Hypothalamus (tissue), 51 donors: ENCODE results near the gene ARL6IP6.
"Not testable (repeated sequence)": the region's sequence is repeated elsewhere in the genome, so short reads cannot be mapped to it uniquely, and the experiment has no call there.

Experiments
- DNase-seq, 51 donors: peaks; one replicate each; lab custom pipeline; 2025; lab: John Stamatoyannopoulos, UW

Gene ARL6IP6

DNA sequence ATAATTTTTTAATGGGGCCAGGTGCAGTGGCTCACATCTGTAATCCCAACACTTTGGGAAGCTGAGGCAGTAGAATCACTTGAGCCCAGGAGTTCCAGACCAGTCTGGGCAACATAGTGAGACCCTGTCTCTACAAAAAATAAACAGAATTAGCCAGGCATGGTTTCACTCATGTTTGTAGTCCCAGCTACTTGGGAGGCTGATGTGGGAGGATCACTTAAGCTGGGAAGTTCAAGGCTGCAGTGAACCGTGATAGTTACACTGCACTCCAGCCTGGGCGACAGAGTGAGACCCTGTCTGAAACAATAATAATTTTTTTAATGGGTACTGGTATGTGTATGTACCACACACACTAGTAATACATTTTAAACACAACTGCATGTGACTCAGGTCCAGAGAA, 2.4 kb downstream of the ARL6IP6 start:
- no peak for DNase-seq

- DNase-seq: not testable (repeated sequence)
Measured at GRCh38 chr2:152722639-152723038, 4.2 kb downstream of the ARL6IP6 start.

- no peak for DNase-seq
Measured at GRCh38 chr2:152723918-152724317, 5.5 kb downstream of the ARL6IP6 start.

DNA sequence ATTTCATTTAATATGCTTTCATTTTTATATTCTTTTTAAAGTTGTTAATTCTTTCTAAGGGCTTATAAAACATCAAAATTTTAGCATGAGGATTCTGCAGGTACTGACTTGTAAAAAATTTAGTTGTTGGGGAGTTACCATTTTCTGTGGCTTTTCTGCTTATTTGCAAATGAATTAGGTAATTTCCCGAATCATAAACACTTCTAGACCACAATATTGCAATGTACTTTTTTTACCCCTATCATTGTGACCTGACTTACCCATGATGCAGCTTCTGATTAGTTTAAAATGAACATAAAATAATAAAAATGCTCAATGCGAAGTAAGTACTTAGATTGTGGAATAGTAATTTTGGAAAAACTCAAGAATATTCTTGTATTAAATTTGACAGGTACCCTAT, 11.4 kb downstream of the ARL6IP6 start:
- DNase-seq: no peak

- DNase-seq: no peak
Measured at GRCh38 chr2:152730591-152731333, 12.3 kb downstream of the ARL6IP6 start.

DNA sequence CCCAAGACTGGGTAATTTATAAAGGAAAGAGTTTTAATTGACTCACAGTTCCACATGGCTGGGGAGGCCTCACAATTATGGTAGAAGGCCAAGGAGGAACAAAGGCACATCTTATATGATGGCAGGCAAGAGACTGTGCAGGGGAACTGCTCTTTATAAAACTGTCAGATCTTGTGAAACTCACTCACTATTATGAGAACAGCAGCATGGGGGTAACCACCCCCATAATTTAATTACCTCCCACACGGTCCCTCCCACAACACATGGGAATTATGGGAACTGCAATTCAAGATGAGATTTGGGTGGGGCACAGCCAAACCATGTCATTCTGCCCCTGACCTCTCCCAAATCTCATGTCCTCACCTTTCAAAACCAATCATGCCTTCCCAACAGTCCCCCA, 19.1 kb downstream of the ARL6IP6 start:
- not testable (repeated sequence) for DNase-seq

- no peak for DNase-seq
Measured at GRCh38 chr2:152738438-152738837, 20.0 kb downstream of the ARL6IP6 start.

- DNase-seq: not testable (repeated sequence)
Measured at GRCh38 chr2:152739705-152740104, 21.3 kb downstream of the ARL6IP6 start.

- peak in 1 of 51 donors; percentile 43 for DNase-seq
Measured at GRCh38 chr2:152740743-152741328, 22.4 kb downstream of the ARL6IP6 start.

GRCh38 chr2:152743002-152743401, 24.6 kb downstream of the ARL6IP6 start:
- DNase-seq: no peak

GRCh38 chr2:152747751-152748150, 29.3 kb downstream of the ARL6IP6 start:
- not testable (repeated sequence) for DNase-seq

DNA sequence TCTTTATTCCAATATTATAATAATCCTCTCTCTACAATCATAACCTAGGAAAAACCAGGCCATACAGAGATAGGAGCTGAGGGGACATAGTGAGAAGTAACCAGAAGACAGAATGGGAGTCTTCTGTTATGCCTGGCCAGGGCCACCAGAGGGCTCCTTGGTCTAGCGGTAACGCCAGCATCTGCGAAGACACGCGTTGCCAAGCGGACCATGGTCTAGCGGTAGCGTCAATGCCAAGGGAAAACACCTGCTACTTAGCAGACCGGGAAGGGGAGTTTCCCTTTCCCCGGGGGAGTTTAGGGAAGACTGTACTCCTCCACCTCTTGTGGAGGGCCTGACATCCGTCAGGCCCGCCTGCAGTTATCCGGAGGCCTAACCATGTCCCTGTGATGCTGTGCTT, 36.6 kb downstream of the ARL6IP6 start:
- peak in 1 of 51 donors; percentile 1 for DNase-seq

- DNase-seq: no peak
Measured at GRCh38 chr2:152759290-152760072, 41.1 kb downstream of the ARL6IP6 start.

DNA sequence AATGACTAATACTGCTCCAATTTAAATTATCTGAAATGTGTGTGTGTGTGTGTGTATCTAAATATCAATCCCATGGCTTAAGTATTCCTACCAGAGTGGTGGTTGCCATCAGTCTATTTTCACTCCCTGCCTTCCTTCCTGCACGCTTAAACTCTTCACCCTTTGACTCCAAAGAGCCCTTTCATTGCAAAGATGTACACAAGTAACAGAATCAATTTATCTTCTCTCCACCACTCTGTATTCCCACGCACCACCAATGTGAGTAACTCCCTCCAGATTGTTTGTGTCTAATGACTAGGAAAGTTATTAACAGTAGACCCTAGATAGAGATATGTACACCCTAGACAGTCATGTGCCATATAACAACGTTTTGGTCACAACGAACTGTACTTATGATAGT, 42.8 kb downstream of the ARL6IP6 start:
- DNase-seq: no peak

DNA sequence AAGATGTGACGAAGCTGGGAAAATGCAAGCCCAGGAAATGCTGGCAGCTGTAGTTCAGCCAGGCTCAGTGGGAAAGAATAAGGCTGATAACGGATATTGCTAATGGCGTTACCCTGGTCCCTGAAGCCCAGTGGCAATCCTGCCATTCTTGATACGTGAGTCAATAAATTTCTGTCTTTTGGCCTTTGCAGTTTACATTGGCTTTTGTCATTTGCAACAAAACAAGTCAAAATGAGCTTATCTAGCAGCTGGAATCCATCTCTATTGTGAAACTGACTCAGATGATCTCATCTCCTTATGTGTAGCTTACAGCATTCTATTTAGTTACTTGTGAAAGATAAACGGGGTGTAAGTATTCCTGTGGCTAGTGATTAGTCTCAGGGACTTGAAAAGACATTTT, 43.8 kb downstream of the ARL6IP6 start:
- DNase-seq: no peak

DNA sequence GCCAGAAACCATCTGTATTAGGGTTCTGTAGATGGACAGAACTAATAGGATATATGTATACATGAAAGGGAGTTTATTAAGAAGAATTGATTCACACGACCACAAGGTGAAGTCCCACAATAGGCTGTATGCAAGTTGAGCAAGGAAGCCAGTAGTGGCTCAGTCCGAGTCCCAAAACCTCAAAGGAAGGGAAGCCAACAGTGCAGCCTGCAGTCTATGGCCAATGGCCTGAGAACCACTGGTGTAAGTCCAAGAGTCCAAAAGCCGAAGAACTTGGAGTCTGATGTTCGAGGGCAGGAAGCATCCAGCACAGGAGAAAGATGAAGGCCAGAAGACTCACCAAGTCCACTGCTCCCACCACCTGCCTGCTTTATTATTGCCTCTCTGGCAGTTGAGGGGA, 44.8 kb downstream of the ARL6IP6 start:
- not testable (repeated sequence) for DNase-seq

GRCh38 chr2:152763651-152764050, 45.2 kb downstream of the ARL6IP6 start:
- no peak for DNase-seq

DNA sequence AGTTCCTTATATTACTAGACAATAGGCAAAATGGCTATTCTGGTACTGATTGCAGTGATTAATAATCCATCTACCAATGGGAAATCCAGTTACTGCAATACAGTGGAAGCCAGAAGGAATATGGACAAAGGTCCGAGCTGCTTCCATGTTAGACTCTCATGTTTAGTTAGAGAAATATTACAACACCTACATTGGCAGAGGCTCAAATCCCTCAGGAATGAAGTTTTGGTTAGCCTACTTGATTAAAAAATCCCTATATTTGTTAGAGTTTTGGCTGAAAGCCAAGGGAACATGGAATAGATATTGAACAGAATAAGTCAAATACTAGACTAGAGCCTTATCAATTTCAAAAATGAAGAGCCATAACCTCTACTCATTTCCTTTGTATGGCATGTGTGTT, 48.5 kb downstream of the ARL6IP6 start:
- DNase-seq: no peak

- no peak for DNase-seq
Measured at GRCh38 chr2:152781175-152781574, 62.8 kb downstream of the ARL6IP6 start.

DNA sequence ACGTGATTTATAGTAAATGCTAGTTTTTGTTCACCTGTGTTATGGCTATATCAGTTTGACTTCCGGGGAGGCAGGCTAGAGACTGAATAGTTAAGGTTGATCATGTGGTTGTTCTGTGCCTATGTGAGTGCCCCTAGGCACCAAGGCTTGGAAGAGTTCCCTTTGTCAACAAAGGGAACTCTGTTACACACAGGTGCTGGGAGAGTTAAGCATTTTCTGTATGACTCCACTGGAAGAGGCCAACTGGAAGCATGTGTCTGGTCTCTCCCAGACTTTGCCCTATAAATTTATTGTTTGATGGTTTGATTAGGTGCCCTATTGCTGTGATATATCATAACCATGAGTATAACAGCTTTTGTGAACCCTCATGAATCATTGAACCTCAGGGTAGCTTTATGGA, 63.8 kb downstream of the ARL6IP6 start:
- no peak for DNase-seq

- no peak for DNase-seq
Measured at GRCh38 chr2:152790883-152791282, 72.5 kb downstream of the ARL6IP6 start.

DNA sequence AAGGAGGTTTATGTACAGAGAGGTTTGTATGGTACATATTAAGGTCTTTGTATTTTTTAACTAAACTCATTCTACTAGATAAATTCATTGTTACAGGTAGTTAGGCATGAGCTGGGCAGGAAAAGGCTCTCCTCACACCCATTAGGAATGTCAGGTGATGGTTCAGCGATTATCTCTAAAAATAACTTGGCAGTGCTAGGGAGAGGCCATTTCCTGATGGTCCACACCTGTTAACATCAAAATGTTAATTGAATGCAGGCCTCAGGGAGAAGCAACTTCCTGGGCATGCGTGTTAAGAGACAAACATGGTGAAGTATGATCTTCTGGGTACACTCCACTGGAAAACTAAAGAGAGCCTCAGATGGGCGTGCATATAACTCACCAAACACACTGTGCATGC, 73.6 kb downstream of the ARL6IP6 start:
- no peak for DNase-seq
